HT1080 (cell line): ENCODE results near the gene MAML1. TPM values are rescaled to one million over a fixed set of nuclear protein-coding genes. Genes with fewer than 3 reads are reported as not detected.
"Not testable (repeated sequence)": the region's sequence is repeated elsewhere in the genome, so short reads cannot be mapped to it uniquely, and the experiment has no call there.

Source experiments
- DNase-seq: peaks from one replicate; pipeline ENCODE4 v3.0.0-alpha.2; 2015; ENCODE audit warnings: low read depth
- total RNA-seq: library from RNA; depleted of rRNA; stranded (reverse); fragments of >200 nt; shearing (Covaris generic); gene quantifications from 2 replicates; pipeline ENCODE4 v1.2.3, GENCODE V29; 2014

The MAML1 gene
- total RNA-seq, 1 experiment from 2014 or later = 13.5 TPM

DNA sequence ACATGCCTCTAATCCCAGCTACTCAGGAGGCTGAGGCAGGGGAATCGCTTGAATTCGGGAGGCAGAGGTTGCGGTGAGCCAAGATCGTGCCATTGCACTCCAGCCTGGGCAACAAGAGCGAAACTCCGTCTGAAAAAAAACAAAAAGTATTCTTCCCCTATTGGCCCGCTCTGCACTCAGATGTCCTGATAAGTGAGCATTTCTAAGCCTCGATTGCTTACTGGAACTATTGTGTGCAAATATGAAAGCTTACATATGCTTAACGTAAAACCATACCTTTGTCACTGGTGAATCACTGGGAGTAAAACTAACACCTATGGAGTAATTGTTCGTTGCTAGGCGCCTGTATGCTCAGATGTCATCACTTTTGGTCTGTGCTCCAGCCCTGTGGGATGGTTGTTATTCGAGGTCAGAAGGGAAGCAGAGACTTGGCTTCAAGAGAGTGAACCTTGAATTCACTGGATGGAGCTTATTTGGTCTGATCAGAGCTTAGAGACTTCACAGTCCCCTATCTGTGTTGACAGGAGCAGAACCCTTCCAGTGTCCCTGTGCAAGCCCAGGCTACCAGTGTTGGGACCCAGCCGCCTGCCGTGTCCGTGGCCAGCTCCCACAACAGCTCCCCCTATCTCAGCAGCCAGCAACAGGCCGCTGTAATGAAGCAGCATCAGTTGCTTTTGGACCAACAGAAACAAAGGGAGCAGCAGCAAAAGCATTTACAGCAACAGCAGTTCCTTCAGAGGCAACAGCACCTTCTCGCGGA is 35.9 kb downstream of the MAML1 start:
- no peak for DNase-seq

- no peak for DNase-seq
These were observed 36.6 kb downstream of the MAML1 start for GRCh38 chr5:179769271-179769670.

- no peak for DNase-seq
These were observed 37.2 kb downstream of the MAML1 start for GRCh38 chr5:179769796-179770195.

DNA sequence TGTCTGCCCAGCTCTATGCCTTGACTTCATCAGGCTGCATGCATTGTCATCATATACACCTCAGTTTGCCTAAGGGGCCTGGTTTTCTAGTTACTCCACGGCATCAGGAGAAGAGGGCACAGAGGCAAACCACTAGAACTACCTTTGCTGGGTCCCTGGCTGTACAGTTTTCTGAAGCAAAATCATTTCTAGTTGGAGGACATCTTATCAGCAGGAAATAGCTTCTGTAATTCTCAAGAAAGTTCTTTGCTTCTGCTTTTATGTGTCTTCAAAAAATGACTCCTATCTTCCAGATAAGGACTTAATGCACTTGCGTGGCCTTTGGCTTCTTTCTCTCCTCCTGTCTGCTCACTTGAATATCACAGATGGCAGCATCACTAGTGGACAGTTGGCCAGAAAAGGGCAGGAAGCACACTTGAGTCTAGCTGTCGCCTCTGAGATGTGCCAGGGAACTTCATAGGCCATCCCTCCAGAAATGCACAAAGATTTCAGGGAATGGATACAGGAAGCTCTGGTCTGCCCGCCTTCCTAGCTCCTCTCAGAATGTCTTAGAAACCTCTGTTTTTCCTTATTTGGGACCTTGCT is 38.8 kb downstream of the MAML1 start:
- no peak for DNase-seq

DNA sequence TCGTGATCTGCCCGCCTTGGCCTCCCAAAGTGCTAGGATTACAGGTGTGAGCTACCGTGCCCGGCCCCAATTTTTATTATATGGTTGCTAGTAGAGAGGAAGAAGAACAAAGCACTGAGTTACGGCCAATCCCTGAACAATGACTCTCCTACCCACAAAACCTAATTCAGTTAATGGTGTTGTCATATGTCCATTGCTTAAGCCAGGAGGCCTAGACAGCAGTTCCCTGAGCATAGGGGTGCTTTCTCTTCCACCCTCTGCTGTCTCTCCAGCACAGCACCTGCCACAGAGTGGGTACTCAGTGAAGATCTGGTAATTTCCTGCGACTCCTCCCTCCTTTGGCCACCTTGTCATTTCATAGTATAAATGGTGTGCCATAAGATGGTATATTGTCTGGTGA is 39.7 kb downstream of the MAML1 start:
- no peak for DNase-seq

DNA sequence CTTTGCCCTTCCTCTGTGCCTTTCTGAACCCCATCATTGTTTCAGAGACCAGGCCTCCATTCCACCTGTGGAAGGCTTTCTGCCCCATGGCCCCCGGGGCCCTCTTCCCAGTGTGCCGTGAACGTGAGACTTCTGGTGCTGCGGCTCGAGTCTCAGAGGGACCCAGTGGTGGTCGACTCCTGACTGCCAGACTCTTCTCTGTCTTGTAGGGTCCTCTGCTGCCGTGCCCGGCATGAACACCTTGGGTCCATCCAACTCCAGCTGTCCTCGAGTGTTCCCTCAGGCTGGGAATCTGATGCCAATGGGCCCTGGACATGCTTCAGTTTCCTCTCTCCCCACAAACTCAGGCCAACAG is 41.0 kb downstream of the MAML1 start:
- DNase-seq = no peak

- DNase-seq = no peak
These were observed 41.8 kb downstream of the MAML1 start for GRCh38 chr5:179774442-179774841.

DNA sequence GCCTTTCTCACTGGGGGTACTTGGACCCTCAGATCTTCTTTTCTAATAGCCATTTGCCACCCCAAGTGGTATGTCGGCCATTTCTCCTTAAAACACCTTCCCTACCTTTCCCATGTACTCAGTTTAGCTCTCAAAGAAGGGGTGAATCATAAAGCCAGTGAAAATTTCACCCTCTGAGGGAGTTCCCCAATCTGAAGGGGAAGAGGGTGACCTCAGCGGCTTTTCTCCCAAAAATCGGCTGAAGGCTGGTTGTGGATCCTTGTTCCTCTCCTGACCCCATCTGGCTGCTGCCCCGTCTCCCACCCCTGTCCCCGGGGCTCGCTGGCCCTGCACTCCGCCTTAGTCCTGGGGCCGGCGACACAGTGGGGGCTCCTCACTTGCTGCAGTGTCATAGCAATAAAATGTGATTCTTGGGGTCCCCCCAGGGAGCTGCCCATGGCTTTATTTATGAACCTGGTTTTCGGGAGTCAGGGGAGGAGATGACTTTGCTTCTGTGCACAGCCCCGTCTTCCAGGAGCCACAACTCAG is 43.9 kb downstream of the MAML1 start:
- no peak for DNase-seq

GRCh38 chr5:179777456-179777855 is 44.8 kb downstream of the MAML1 start:
- no peak for DNase-seq

DNA sequence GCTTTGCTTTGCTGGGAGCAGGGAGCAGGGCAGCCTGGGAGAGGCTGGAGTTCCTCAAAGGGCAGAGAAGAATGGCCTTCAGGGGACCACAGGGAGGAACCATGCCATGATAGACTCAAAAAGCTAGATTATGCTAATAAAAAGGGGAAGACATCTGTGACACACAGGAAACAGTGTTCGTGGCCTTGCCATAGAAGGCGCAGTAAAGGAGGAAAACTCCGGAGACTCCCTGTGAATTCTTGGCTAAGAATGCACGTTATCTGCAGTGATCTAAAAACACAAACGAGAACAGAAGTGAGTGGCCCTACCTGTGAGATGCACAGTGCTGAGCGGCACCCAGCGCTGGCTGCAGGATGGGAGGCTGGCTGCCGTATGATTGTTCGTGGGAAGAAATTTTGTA is 45.3 kb downstream of the MAML1 start:
- no peak for DNase-seq

GRCh38 chr5:179778591-179778990 is 46.0 kb downstream of the MAML1 start:
- DNase-seq = no peak

DNA sequence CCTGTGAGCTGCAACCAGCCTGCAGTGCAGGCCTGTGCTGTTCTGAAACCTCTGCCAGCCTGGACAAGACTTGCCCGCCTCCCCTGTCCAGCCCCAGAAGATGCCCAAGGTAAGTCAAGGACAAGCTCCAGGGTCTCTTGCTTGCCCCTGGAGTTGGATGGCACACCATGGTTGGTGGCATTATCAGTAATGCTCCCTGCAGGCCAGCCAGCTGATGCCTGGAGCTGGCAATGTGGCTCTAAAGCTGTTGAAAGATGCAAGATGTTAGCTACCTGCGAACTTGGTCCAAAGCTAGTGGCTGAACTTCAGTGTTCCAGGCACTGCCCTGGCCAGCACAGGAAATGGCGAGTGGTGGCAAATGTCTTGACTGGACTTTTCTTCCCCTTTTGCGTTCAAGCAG is 47.2 kb downstream of the MAML1 start:
- no peak for DNase-seq

GRCh38 chr5:179780362-179780761 is 47.7 kb downstream of the MAML1 start:
- no peak for DNase-seq

DNA sequence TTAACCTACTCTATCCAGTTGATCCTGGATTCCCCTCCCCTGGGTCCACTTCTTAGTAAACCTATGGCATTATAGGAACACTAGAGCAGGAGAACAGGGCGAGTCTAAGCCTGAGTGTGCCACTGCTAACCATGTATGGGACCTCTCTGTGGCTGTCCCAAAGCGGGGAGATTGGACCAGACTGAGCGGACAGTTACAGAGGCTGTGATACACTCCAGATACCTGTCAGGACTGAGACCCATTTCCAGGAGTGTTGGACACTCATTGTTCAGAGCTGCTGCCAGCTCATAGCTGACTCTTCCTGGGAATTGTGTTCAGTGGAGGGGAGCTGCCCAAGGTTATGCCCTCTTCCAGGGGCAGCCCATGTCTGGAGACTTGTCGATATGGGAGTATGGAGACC is 49.2 kb downstream of the MAML1 start:
- DNase-seq = no peak

DNA sequence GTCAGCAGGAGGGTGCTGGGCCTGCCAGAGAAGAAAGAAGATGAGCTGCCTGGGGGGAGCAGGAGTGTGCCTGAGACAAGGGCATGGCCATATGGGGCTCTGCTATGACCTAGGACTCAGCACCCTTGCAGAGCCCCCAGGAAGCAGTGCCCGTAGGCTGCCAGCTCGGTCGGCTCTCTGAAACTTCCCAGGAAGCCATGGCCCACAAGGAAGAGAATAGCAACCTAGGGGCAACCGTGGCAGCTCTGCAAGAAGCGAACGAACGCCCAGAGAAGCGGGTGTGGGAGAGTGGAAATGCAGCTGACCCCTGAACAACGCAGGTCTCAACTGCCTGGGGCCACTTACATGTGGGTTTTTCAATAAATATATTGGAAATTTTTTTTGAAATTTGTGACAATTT is 50.5 kb downstream of the MAML1 start:
- DNase-seq = no peak

DNA sequence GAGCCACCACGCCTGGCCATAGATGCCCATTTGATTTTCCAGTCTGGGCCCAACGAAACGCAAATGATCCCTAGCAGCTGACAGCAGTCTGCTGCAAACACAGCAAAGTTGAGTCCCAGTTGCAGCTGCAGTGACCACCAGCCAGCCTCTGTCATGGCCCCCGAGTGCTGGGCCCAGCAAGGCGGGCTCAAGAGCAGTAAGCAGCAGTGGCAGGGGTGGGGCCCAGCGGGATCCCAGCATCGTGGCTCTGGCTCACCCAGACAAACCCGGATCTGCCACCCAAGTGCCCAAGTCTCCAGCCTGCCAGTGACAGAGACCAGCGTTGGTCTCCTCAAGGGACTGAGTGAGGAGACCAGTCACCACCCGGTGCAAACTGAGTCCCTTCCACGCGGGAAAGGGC is 54.2 kb downstream of the MAML1 start:
- DNase-seq = no peak

DNA sequence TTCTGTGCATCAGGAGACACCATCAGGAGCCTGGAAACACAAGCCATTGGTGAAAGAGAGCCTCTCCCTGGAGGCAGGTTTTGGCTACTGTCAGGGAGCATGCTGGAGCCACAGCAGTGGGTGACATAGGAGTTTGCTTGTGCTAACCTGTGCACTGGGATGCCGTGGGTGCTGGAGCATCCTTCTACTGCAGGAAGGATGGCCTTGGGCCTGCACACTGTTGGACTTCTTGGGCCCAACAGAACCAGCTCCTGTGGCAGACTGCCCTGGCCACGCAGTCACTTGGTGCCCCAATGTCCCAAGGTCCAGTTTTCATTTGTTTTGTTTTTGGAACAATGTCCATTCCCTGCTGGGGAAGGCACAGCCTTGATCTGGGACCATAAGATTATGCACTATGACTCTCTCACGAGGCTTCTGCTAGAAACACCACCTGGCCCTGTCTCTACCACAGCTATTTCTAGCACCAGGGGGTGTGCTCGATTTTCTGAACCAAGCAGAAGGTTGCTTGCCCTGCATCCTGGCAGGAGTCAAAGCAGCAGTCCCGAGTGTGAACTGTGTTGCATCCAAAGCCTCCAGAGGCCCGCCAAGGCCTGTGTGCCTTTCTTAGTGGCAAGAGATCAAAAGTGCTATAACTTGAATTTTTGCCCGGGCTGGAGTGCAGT is 55.7 kb downstream of the MAML1 start:
- DNase-seq = no peak

DNA sequence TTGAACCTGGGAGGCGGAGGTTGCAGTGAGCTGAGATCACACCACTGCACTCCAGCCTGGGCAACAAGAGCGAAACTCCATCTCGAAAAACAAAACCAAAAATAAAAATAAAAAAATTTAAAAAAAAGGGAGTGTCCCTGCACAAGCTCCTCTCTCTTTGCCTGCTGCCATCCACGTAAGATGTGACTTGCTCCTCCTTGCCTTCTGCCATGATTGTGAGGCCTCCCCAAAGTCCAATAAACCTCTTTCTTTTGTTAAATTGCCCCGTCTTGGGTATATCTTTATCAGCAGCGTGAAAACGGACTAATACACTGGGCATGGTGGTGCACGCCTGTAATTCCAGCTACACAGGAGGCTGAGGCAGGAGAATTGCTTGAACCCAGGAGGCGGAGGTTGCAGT is 56.7 kb downstream of the MAML1 start:
- not testable (repeated sequence) for DNase-seq

DNA sequence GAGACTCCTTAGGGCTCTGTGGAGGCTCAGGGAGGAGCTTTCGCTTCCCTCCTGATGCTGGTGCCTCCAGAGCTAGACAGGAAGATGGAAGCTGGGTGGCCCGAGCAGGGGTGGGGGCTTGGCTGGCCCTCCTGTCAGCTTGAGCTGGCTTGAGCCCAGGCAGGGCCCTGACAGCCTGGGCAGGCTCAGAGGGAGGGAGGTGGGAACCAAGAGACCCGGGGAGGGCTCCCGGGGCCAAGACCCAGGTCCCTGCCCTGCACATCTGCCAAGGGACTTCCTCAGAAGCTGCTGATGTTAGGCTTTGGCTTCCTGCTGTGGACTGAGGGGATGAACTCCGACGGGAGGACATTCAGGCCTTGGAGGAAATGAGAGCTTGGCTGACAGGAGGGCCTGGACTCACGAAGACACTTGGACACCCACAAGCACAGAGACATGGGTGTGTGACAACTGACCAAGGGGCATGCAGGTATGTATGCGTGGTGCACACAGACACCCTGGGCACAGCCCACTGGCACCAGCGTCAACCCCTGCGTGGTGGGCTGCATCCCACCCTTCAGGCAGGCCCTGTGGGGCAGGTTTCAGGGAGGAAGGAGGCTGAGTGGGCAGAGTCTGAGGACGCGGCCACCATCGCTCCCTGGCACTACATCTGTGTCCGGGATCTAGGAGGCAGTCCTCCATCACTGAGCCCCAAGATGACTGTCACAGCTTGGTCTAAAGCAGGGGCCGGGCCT is 59.4 kb downstream of the MAML1 start:
- no peak for DNase-seq

DNA sequence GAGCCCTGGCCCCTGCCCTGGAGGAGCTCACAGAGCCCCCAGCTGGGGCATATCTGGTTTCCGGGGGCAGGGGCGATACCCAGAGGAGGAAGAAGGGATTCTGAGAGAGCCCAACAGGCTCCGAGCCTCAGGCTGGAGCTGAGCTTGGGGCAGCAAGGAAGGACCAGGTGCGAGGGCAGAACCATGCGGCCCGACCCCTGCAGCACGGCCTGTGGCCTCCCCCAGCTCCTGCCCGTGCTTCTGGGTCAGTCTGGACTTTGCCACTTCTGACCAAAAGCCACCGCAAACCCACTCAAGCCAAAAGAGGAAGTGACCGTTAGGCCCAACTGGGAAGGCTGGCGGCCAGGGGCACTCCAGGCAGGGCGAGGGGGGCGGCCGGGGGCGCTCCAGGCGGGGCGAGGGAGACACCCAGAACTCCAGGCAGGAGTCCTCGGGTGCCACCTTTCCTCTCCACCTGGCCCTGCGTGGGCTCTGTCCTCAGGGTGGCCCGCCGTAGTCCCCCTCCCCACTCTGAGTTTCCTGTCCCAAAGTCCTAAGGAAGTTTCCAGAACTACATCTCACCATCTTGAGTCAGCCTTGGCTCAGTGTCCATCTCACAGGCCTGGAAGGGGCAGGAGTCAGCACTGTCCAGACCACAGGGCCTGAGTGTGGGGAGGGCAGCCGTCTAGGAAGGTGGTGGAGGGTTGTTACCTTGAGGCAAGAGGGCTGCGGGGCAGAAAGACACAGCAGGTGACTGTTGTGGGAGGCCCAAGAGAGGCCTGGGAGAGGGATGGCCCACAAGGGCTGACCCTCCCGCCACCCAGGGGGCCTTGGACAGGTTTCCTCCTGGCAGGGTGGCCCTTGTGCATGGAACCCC is 60.2 kb downstream of the MAML1 start:
- no peak for DNase-seq
